ENCODE results near the gene DDX11. TPM values are rescaled to one million over a fixed set of nuclear protein-coding genes. Genes with fewer than 3 reads are reported as not detected.
"Not testable (repeated sequence)": the region's sequence is repeated elsewhere in the genome, so short reads cannot be mapped to it uniquely, and the experiment has no call there.

The DDX11 gene
- total RNA-seq, 1 experiment from 2014 or later: 53.8 TPM

DNA sequence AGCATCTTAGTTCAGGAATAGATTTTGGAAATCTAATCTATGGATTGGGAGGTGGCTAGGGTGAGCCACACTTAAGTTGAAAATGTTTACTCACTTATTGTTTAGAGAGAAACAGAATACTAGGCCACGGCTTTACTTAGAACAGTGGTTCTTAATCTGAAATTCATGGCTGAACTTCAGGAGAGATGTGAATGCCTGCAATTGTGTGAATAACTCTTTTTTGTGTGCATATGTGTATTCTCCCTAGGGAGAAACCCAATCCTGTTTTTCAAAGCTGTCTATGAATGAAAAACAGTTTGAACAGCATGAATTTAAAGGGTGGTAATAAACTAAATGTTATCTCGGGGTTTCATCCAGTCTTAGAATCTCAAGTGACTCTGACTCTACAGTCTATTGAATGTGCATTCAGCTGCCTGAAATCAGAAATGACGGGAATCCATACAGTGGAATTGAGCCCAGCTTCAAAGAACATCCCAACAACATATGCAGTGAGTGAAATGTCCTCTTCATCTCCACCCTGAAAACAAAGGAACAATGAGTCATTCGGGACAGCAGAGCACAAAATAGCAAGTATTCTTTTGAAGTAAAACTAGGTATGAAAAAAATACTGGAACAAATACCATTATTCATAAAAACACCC is 53.7 kb downstream of the DDX11 start:
- CTCF ChIA-PET; H3K4me1 ChIP-seq (ENCODE audit: insufficient read depth, low read length); BruUV-seq (replicated peaks); POLR2A ChIA-PET (ENCODE audit: unreplicated experiment); H3K27ac ChIP-seq (ENCODE audit: low read length); H3K79me2 ChIP-seq (ENCODE audit: low read length); ATAC-seq; H3F3A ChIP-seq (ENCODE audit: low read length, unreplicated experiment); H3K4me2 ChIP-seq (ENCODE audit: low read length); H4K20me1 ChIP-seq (ENCODE audit: low read length); H3K4me3 ChIP-seq (ENCODE audit: low read length); H3K9me3 ChIP-seq (ENCODE audit: low read length); intact Hi-C loops (cut with micrococcal nuclease); H3K9ac ChIP-seq (ENCODE audit: low read length); DNase-seq; H3K36me3 ChIP-seq (ENCODE audit: low read depth, low read length); H2AFZ ChIP-seq (ENCODE audit: low read length); H3K9me2 ChIP-seq (replicated peaks; ENCODE audit: low read length): not testable (repeated sequence)
- H3K27me3 ChIP-seq (ENCODE audit: low read length): peaks cover 14% of the 10 kb centered on the region

GRCh38 chr12:31136581-31136980 is 62.9 kb downstream of the DDX11 start:
- ATAC-seq; H3K9me3 ChIP-seq (ENCODE audit: low read length); H3K36me3 ChIP-seq (ENCODE audit: low read depth, low read length); H3K4me2 ChIP-seq (ENCODE audit: low read length); H3K27ac ChIP-seq (ENCODE audit: low read length); H3F3A ChIP-seq (ENCODE audit: low read length, unreplicated experiment); DNase-seq; BruUV-seq (replicated peaks); H3K9me2 ChIP-seq (replicated peaks; ENCODE audit: low read length); H3K79me2 ChIP-seq (ENCODE audit: low read length); H3K4me3 ChIP-seq (ENCODE audit: low read length); CTCF ChIA-PET; H3K27me3 ChIP-seq (ENCODE audit: low read length); H3K4me1 ChIP-seq (ENCODE audit: insufficient read depth, low read length); POLR2A ChIA-PET (ENCODE audit: unreplicated experiment); H4K20me1 ChIP-seq (ENCODE audit: low read length); H2AFZ ChIP-seq (ENCODE audit: low read length); H3K9ac ChIP-seq (ENCODE audit: low read length); intact Hi-C loops (cut with micrococcal nuclease): not testable (repeated sequence)

- H3K36me3 ChIP-seq (ENCODE audit: low read depth, low read length); H3K4me1 ChIP-seq (ENCODE audit: insufficient read depth, low read length); H3K27ac ChIP-seq (ENCODE audit: low read length); DNase-seq; H3K9ac ChIP-seq (ENCODE audit: low read length); H3K9me3 ChIP-seq (ENCODE audit: low read length); CTCF ChIA-PET; BruUV-seq (replicated peaks); H3K9me2 ChIP-seq (replicated peaks; ENCODE audit: low read length); POLR2A ChIA-PET (ENCODE audit: unreplicated experiment); intact Hi-C loops (cut with micrococcal nuclease); H2AFZ ChIP-seq (ENCODE audit: low read length); H3K4me2 ChIP-seq (ENCODE audit: low read length); H3F3A ChIP-seq (ENCODE audit: low read length, unreplicated experiment); H3K4me3 ChIP-seq (ENCODE audit: low read length); H4K20me1 ChIP-seq (ENCODE audit: low read length); H3K79me2 ChIP-seq (ENCODE audit: low read length); ATAC-seq: not testable (repeated sequence)
- peaks cover 11% of the 10 kb centered on the region; the same call in 1 of the 2 replicates for H3K27me3 ChIP-seq (ENCODE audit: low read length)
Observed at GRCh38 chr12:31144768-31145167, 71.1 kb downstream of the DDX11 start.

DNA sequence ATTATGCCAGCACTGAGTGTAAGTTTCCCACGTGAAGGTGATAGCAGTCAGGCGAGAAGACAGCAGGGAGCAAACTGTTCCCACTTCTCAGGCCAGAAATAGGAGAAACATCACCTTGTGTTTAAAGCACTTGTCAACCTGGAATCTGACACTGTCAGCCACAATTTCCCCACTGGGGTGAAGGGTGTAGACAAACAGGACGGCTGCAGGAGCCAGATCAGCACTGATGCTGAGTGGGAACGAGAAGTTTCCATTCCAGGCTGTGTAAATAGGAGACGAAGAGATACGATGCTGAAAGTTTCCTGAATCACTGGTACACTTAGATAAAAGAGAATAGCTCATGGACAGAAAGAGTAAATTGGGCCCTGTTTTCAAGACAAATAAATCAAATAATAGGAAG is 71.6 kb downstream of the DDX11 start:
- POLR2A ChIA-PET (ENCODE audit: unreplicated experiment); CTCF ChIA-PET; H3K4me2 ChIP-seq (ENCODE audit: low read length); DNase-seq; H3K9ac ChIP-seq (ENCODE audit: low read length); H3K36me3 ChIP-seq (ENCODE audit: low read depth, low read length); H3K4me3 ChIP-seq (ENCODE audit: low read length); intact Hi-C loops (cut with micrococcal nuclease); H3K79me2 ChIP-seq (ENCODE audit: low read length); H3K9me2 ChIP-seq (replicated peaks; ENCODE audit: low read length); H3K27ac ChIP-seq (ENCODE audit: low read length); BruUV-seq (replicated peaks); H3K9me3 ChIP-seq (ENCODE audit: low read length); H3F3A ChIP-seq (ENCODE audit: low read length, unreplicated experiment); H2AFZ ChIP-seq (ENCODE audit: low read length); ATAC-seq; H3K4me1 ChIP-seq (ENCODE audit: insufficient read depth, low read length); H4K20me1 ChIP-seq (ENCODE audit: low read length): not testable (repeated sequence)
- peaks cover 11% of the 10 kb centered on the region; the same call in 1 of the 2 replicates for H3K27me3 ChIP-seq (ENCODE audit: low read length)

DNA sequence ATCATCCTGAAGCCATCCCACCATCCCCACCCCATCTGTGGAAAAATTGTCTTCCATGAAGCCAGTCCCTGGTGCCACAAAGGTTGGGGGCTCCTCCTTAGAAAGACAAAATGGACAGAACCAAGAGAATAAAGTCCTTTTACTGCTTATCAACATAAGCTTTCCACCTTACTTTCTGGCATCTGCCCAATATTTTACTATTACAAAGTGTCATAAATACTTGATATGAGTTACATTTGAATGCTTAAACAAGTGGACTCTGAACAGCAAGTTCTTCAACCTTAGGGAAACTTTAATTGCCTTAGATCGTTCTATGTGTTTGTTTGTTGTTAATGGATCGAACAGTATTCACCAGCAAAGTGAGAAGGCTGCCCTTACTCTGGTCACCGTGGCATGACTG is 73.8 kb downstream of the DDX11 start:
- H3K9me3 ChIP-seq (ENCODE audit: low read length); H3K4me1 ChIP-seq (ENCODE audit: insufficient read depth, low read length); H3K9me2 ChIP-seq (replicated peaks; ENCODE audit: low read length); POLR2A ChIA-PET (ENCODE audit: unreplicated experiment); H3K4me3 ChIP-seq (ENCODE audit: low read length); H3K36me3 ChIP-seq (ENCODE audit: low read depth, low read length); H2AFZ ChIP-seq (ENCODE audit: low read length); H3K4me2 ChIP-seq (ENCODE audit: low read length); H3K9ac ChIP-seq (ENCODE audit: low read length); H3F3A ChIP-seq (ENCODE audit: low read length, unreplicated experiment); DNase-seq; H3K27ac ChIP-seq (ENCODE audit: low read length); CTCF ChIA-PET; intact Hi-C loops (cut with micrococcal nuclease); H4K20me1 ChIP-seq (ENCODE audit: low read length); ATAC-seq; H3K79me2 ChIP-seq (ENCODE audit: low read length); BruUV-seq (replicated peaks): not testable (repeated sequence)
- peaks cover 14% of the 10 kb centered on the region; the same call in 1 of the 2 replicates for H3K27me3 ChIP-seq (ENCODE audit: low read length)

DNA sequence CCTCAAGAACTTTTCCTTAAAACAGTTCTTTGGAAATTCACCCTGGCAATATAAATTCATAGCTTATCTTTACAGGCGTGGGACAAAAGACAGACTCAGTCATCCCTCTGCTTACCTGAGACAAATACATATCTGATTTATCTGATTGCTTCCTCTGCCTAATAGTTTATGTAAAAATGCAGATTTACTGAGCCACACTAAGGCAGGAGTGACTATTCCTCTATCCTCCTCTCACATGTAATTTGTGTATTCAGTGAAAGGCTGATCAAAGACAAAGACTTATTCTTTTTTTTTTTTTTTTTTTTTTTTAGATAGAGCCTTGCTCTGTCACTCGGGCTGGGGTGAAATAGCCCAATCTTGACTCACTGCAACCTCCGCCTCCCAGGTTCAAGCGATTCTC is 77.1 kb downstream of the DDX11 start:
- H3K79me2 ChIP-seq (ENCODE audit: low read length); intact Hi-C loops (cut with micrococcal nuclease); H3K9me3 ChIP-seq (ENCODE audit: low read length); H3K27ac ChIP-seq (ENCODE audit: low read length); H3K4me2 ChIP-seq (ENCODE audit: low read length); H3F3A ChIP-seq (ENCODE audit: low read length, unreplicated experiment); H3K9me2 ChIP-seq (replicated peaks; ENCODE audit: low read length); POLR2A ChIA-PET (ENCODE audit: unreplicated experiment); BruUV-seq (replicated peaks); H3K36me3 ChIP-seq (ENCODE audit: low read depth, low read length); ATAC-seq; H3K4me3 ChIP-seq (ENCODE audit: low read length); DNase-seq; CTCF ChIA-PET; H3K4me1 ChIP-seq (ENCODE audit: insufficient read depth, low read length); H4K20me1 ChIP-seq (ENCODE audit: low read length); H3K9ac ChIP-seq (ENCODE audit: low read length); H2AFZ ChIP-seq (ENCODE audit: low read length): not testable (repeated sequence)
- H3K27me3 ChIP-seq (ENCODE audit: low read length): peaks cover 22% of the 10 kb centered on the region

Data from PC-3 (cell line).